ENCODE results near the gene NUDT3. TPM values are rescaled to one million over a fixed set of nuclear protein-coding genes. Genes with fewer than 3 reads are reported as not detected.

The NUDT3 gene
- total and polyA plus RNA-seq, 9 of the 15 experiments (the other 6 are each of a cell fraction or from before 2014, with no cell fraction given), result 5.4 to 81.2 (median 56.4) TPM

DNA sequence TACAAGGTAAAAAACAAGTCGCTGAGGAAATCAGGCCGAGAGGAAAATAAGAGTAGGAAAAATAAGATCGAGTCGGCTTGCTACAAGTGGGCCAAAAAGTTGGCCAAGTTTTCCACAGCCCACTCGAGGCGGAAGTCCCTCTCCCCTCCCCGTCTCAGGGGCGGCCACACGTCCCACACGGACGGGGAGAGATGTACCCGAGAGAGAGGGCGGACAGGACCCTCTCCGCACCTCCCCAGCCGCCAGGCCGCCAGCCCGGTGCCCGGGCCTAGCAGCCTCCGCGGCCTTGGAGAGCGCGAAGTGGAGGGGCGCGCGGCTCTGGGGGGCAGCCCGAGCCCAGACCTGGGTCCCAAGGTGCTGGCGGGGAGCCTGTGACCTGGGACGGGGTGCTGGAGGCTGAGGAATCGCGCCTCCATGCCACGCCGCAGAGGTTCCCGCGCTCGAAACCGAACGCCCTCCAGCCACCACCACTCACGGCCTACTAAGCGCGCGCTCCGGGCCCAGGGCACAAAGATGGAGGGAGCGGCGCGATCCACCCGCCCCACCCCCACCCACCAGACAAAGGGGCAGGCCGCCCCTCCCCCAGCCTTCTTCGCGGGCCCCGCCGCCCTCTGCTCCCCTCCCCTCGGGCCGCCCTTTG, 157.7 kb downstream of the NUDT3 start (continued):
- TF ChIP-seq, protein P1, sequence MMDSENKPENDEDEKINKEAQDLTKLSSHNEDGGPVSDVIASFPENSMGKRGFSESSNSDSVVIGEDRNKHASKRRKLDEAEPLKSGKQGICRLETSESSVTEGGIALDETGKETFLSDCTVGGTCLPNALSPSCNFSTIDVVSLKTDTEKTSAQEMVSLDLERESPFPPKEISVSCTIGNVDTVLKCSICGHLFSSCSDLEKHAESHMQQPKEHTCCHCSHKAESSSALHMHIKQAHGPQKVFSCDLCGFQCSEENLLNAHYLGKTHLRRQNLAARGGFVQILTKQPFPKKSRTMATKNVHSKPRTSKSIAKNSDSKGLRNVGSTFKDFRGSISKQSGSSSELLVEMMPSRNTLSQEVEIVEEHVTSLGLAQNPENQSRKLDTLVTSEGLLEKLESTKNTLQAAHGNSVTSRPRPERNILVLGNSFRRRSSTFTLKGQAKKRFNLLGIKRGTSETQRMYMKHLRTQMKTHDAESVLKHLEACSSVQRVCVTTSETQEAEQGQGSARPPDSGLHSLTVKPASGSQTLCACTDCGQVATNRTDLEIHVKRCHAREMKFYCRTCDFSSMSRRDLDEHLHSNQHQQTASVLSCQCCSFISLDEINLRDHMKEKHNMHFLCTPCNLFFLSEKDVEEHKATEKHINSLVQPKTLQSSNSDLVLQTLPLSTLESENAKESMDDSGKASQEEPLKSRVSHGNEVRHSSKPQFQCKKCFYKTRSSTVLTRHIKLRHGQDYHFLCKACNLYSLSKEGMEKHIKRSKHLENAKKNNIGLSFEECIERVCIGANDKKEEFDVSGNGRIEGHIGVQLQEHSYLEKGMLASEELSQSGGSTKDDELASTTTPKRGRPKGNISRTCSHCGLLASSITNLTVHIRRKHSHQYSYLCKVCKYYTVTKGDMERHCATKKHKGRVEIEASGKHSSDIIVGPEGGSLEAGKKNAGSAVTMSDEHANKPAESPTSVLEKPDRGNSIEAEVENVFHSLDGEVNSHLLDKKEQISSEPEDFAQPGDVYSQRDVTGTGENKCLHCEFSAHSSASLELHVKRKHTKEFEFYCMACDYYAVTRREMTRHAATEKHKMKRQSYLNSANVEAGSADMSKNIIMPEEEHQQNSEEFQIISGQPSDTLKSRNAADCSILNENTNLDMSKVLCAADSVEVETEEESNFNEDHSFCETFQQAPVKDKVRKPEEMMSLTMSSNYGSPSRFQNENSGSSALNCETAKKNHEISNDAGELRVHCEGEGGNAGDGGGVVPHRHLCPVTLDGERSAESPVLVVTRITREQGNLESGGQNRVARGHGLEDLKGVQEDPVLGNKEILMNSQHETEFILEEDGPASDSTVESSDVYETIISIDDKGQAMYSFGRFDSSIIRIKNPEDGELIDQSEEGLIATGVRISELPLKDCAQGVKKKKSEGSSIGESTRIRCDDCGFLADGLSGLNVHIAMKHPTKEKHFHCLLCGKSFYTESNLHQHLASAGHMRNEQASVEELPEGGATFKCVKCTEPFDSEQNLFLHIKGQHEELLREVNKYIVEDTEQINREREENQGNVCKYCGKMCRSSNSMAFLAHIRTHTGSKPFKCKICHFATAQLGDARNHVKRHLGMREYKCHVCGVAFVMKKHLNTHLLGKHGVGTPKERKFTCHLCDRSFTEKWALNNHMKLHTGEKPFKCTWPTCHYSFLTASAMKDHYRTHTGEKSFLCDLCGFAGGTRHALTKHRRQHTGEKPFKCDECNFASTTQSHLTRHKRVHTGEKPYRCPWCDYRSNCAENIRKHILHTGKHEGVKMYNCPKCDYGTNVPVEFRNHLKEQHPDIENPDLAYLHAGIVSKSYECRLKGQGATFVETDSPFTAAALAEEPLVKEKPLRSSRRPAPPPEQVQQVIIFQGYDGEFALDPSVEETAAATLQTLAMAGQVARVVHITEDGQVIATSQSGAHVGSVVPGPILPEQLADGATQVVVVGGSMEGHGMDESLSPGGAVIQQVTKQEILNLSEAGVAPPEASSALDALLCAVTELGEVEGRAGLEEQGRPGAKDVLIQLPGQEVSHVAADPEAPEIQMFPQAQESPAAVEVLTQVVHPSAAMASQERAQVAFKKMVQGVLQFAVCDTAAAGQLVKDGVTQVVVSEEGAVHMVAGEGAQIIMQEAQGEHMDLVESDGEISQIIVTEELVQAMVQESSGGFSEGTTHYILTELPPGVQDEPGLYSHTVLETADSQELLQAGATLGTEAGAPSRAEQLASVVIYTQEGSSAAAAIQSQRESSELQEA (IDR thresholded peaks at IDR 0.05; ENCODE audit: low read depth), result no peak
- TF ChIP-seq, protein P2, sequence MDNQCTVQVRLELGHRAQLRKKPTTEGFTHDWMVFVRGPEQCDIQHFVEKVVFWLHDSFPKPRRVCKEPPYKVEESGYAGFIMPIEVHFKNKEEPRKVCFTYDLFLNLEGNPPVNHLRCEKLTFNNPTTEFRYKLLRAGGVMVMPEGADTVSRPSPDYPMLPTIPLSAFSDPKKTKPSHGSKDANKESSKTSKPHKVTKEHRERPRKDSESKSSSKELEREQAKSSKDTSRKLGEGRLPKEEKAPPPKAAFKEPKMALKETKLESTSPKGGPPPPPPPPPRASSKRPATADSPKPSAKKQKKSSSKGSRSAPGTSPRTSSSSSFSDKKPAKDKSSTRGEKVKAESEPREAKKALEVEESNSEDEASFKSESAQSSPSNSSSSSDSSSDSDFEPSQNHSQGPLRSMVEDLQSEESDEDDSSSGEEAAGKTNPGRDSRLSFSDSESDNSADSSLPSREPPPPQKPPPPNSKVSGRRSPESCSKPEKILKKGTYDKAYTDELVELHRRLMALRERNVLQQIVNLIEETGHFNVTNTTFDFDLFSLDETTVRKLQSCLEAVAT (IDR thresholded peaks at IDR 0.05), result no peak
- no peak for TF ChIP-seq ZKSCAN3 (CRISPR knock-in tag; IDR thresholded peaks at IDR 0.05)
- TF ChIP-seq CBX3 (IDR thresholded peaks at IDR 0.05; ENCODE audit: borderline replicate concordance in 1 of 2, low read length in 2 of 2), result no peak
- TF ChIP-seq XRCC5 (IDR thresholded peaks at IDR 0.05; ENCODE audit: low read depth, low read length), result no peak
- TF ChIP-seq, protein P3, sequence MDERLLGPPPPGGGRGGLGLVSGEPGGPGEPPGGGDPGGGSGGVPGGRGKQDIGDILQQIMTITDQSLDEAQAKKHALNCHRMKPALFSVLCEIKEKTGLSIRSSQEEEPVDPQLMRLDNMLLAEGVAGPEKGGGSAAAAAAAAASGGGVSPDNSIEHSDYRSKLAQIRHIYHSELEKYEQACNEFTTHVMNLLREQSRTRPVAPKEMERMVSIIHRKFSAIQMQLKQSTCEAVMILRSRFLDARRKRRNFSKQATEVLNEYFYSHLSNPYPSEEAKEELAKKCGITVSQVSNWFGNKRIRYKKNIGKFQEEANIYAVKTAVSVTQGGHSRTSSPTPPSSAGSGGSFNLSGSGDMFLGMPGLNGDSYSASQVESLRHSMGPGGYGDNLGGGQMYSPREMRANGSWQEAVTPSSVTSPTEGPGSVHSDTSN (CRISPR knock-in tag; IDR thresholded peaks at IDR 0.05; ENCODE audit: low read depth), result no peak
- TF ChIP-seq, protein P3 (tag; conservative IDR thresholded peaks at IDR 0.05; ENCODE audit: low read depth), result no peak
- TF ChIP-seq, protein P4, sequence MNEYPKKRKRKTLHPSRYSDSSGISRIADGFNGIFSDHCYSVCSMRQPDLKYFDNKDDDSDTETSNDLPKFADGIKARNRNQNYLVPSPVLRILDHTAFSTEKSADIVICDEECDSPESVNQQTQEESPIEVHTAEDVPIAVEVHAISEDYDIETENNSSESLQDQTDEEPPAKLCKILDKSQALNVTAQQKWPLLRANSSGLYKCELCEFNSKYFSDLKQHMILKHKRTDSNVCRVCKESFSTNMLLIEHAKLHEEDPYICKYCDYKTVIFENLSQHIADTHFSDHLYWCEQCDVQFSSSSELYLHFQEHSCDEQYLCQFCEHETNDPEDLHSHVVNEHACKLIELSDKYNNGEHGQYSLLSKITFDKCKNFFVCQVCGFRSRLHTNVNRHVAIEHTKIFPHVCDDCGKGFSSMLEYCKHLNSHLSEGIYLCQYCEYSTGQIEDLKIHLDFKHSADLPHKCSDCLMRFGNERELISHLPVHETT (CRISPR knock-in tag; conservative IDR thresholded peaks at IDR 0.05 in 1 of 2, IDR thresholded peaks at IDR 0.05 in 1 of 2), result no peak
- TF ChIP-seq CBX1 (IDR thresholded peaks at IDR 0.05; ENCODE audit: low read depth), result no peak; the same call in 1 of the 2 replicates
- TF ChIP-seq, protein P5, sequence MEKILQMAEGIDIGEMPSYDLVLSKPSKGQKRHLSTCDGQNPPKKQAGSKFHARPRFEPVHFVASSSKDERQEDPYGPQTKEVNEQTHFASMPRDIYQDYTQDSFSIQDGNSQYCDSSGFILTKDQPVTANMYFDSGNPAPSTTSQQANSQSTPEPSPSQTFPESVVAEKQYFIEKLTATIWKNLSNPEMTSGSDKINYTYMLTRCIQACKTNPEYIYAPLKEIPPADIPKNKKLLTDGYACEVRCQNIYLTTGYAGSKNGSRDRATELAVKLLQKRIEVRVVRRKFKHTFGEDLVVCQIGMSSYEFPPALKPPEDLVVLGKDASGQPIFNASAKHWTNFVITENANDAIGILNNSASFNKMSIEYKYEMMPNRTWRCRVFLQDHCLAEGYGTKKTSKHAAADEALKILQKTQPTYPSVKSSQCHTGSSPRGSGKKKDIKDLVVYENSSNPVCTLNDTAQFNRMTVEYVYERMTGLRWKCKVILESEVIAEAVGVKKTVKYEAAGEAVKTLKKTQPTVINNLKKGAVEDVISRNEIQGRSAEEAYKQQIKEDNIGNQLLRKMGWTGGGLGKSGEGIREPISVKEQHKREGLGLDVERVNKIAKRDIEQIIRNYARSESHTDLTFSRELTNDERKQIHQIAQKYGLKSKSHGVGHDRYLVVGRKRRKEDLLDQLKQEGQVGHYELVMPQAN (IDR thresholded peaks at IDR 0.05; ENCODE audit: borderline replicate concordance), result no peak
